DMS79 (cell line): ENCODE results near the gene ZNF724.
"Not testable (repeated sequence)": the region's sequence is repeated elsewhere in the genome, so short reads cannot be mapped to it uniquely, and the experiment has no call there.

ENCODE experiments used
- DNase-seq: peaks from one replicate; lab custom pipeline; 2025; lab: John Stamatoyannopoulos, UW

The ZNF724 gene

GRCh38 chr19:23249911-23250649, at the start of gene ZNF724:
ZNF724 (minus strand) TSS chr19:23250394; CDS start chr19:23250242, 152 bp downstream.
- DNase-seq = peak; percentile 98

- no peak for DNase-seq
These were observed 43.9 kb upstream of the ZNF724 start for GRCh38 chr19:23294141-23294540.

GRCh38 chr19:23289966-23290365, 39.8 kb upstream of the ZNF724 start:
- not testable (repeated sequence) for DNase-seq

- DNase-seq = no peak
These were observed 37.4 kb upstream of the ZNF724 start for GRCh38 chr19:23287620-23288019.

DNA sequence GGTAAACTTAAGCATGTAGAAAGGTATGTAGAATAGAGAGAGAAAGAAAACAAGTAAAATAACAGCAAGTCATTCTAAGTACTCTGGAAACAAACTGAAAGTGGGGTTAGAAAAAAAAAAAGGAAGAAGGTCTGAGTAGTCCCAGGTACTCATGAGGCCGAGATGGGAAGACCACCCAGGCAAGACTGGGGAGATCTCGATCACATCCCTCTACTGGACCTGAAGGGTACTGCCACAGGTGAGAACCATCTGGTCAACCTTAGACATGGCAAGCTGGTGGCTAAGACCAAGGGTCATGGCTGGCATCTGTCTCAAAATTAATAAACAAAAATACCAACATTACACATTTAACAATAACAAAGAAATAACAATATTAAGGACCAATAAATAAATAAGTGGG, 36.3 kb upstream of the ZNF724 start:
- DNase-seq = no peak

DNA sequence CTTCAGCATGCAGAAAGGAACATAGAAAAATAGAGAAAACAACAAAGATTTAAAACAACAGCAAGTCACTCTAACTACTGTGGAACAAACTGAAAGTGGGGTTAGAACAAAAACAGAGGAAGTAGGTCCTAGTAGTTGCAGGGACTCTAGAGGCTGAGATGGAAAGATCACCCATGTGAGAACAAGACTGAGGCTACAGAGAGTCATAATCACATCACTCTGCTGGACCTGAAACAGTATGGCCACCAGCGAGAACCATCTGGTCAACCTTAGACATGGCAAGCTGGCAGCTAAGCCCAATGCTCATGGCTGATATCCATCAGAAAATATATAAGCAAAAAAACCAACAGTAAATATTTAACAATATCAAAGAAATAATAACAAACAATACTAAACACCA, 35.8 kb upstream of the ZNF724 start:
- DNase-seq = no peak

GRCh38 chr19:23285326-23285725, 35.1 kb upstream of the ZNF724 start:
- DNase-seq = not testable (repeated sequence)

DNA sequence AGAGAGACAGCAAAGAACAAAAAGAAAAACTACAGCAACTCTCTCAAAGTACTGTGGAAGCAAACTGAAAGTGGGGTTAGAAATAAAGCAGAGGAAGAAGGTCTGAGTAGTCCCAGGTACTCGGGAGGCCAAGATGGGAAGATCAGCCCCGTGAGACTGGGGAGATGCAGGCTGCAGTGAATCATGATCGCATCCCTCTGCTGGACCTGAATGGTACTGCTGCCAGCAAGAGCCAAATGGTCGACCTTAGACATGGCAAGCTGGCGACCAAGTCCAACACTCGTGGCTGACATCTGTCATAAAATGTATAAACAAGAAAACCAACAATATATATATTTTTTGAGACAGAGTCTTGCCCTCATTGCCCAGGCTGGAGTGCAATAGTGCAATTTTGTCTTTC, 33.7 kb upstream of the ZNF724 start:
- no peak for DNase-seq

DNA sequence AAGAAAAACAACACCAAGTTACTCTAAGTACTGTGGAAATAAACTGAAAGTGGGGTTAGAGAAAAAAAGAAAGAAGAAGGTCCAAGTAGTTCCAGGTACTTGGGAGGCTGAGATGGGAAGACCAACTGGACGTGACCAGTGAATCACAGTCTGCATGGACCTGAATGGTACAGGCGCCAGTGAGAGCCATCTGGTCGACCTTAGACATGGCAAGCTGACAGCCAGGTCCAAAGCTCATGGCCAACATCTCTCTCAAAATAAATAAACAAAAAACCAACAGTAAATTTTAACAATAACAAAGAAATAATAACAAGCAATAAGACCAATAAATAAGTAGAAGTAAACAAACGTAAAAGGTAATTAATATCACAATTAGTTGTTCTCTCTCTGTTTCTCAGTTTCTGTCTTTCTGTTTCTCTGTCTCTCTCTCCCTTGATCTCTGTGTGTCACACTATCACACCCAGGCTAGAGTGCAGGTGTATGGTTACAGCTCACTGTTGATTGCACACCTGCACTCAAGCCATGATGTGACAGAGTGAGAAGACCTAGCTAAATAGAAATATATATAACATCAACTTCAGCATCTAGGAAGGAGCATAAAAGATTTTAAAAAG, 31.6 kb upstream of the ZNF724 start:
- DNase-seq = no peak

- DNase-seq = not testable (repeated sequence)
These were observed 27.9 kb upstream of the ZNF724 start for GRCh38 chr19:23278118-23278517.

- DNase-seq = peak; percentile 91
These were observed 23.6 kb upstream of the ZNF724 start for GRCh38 chr19:23273590-23274412.

- DNase-seq = no peak
These were observed 22.9 kb upstream of the ZNF724 start for GRCh38 chr19:23273022-23273589.

- DNase-seq = no peak
These were observed 13.8 kb upstream of the ZNF724 start for GRCh38 chr19:23263870-23264590.

DNA sequence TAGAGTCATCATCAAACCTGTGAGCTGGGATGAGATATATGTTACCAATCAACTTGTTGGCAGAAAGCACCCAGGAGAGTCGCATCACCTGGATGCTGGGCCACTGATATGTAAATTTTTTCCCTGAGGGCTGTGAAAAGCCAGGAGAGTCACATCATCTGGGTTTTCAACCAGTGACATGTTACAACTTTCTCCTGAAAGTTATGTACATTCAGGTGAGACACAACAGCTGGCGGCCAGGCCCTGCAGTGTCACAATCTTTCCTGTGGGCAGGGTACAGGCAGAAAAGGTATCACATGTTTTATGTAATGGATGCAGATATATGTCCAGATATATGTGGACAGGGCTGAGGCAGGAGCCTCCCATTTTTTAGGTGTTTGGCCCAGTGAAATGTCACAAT, 13.2 kb upstream of the ZNF724 start:
- DNase-seq = no peak

DNA sequence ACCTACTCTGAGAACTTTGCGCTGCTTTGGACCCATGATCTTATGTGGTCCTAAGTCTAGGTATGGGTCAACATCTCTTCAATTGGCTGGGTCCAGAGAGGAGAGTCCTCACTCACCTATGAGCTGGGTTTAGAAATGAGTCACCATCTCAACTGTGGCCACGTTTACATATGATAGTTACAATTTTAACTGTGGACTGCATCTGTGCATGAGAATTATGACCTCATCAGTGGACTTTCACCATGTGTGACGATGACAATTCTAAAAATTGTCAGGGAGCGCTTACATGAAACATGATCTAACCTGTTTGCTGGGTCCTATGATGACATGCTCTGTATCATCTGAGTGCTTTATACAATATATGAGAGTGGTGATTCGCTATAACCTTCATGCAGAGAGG, 12.7 kb upstream of the ZNF724 start:
- DNase-seq = no peak

DNA sequence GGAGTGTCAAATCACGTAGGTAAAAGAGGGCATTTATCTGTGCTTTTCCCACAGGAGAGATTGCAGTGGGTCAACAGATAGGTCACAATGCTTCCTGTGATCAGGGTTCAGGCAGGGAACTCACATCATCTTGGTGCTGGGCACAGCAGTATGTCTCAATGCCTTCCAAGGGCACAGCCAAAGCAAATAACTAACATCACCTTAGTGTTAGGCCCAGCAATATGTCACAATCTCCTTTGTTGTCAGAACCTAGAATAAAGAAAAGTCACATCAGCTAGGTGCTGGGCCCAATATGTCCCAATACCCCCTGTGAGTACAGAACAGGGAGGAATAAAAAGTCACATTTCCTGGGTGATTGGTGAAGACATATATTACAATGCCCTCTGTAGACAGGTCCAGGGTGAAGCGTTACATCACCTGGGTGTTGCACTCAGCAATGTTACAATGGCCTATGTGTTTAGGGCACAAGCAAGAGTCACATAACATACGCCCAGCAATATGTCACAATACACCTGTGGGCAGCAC, 11.4 kb upstream of the ZNF724 start:
- DNase-seq = no peak

- DNase-seq = no peak
These were observed 10.8 kb upstream of the ZNF724 start for GRCh38 chr19:23260956-23261355.

DNA sequence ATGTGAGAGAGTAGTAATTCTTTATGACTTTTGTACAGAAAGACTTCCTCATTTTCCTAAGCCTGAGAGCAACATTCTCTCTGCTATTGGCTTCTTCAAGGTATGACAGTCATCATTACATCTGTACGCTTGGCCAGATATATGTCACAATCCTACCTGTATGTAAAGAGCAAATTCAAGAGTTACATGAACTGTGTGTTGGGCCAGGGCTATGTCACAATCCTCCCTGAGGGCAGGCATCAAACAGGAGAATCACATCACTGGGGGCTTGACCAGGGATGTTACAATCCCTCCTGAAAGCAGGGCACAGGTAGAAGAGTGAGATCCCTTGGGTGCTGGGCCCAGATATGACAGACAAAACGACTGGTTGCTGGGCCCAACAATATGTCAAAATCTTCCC, 9.8 kb upstream of the ZNF724 start:
- DNase-seq = no peak

GRCh38 chr19:23255700-23256099, 5.5 kb upstream of the ZNF724 start:
- no peak for DNase-seq

DNA sequence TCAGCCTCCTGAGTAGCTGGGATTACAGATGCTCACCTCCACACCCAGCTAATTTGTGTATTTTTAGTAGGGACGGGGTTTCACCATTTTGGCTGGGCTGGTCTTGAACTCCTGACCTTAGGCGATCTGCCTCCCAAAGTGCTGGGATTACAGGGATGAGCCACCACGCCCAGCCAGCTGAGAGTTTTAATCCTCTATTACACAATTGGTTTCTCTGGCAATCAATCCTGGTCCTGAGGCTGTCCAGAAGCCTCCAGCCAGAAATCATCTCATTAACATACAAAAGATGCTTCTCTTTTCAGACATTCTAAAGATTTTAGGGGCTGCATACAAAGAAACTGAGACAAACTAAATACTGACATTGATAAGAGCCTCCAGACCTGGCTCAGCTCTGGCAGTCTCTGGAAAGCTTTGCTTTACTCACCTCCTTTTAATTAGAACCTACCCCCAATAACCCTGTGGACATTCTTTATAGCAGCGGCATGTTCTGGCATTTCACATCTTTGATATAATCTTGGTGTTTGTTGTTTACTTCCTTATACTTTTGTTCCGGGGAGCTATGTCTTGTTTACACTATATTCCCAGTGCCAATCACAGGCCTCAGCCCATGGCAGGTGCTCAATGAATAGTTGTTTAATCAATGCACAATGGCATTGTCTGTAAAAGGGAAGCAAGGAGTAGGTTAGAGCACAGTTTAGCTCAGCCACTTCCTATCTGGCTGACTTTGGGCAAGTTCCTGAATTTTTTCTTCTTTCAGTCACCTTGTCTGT, 4.1 kb upstream of the ZNF724 start:
- DNase-seq = no peak

DNA sequence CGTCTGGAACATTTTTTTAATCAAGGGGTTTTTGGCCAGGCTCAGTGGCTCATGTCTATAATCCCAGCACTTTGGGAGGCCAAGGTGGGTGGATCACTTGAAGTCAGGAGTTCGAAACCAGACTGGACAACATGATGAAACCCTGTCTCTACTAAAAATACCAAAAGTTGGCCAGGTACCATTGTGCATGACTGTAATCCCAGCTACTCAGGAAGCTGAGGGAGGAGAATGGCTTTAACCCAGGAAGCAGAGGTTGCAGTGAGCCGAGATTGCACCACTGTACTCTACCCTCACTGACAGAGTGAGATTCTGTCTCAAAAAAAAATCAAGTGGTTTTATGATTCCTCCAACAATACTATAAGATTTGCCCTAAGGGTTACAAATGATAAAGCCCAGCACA, 3.1 kb upstream of the ZNF724 start:
- DNase-seq = not testable (repeated sequence)
